ENCODE results near the gene JRKL.

GRCh38 chr11:96388891-96389719 lies 708 bp upstream of the JRKL start:
- TF ChIP-seq CTCF (conservative IDR thresholded peaks at IDR 0.05), result no peak
- TF ChIP-seq EZH2 (IDR thresholded peaks at IDR 0.05; ENCODE audit: low read depth), result no peak

Data from PC-9 (cell line).